NT2/D1 (cell line): ENCODE results near the gene WDR77.

ENCODE experiments used
- DNase-seq: peaks from one replicate; pipeline ENCODE4 v3.0.0-alpha.2; 2011; ENCODE audit warnings: low read depth, low spot score
- H3K27me3 ChIP-seq: 2 replicates; pipeline ENCODE4 v1.6.0; 2011; ENCODE audit warnings: mild to moderate bottlenecking; ENCODE audit not compliant: insufficient read length, insufficient read depth
- H3K36me3 ChIP-seq: 2 replicates; pipeline ENCODE4 v1.6.1; 2011; ENCODE audit warnings: mild to moderate bottlenecking, low read length, mixed read lengths; ENCODE audit not compliant: insufficient read depth, insufficient read length
- H3K4me1 ChIP-seq: 2 replicates; pipeline ENCODE4 v1.5.1; 2011; ENCODE audit not compliant: insufficient read depth, insufficient read length
- H3K4me3 ChIP-seq: 2 replicates; pipeline ENCODE4 v1.5.1; 2011; ENCODE audit warnings: low read depth; ENCODE audit not compliant: insufficient read length
- H3K9ac ChIP-seq: 2 replicates; pipeline ENCODE4 v1.6.0; 2011; ENCODE audit warnings: low read depth; ENCODE audit not compliant: insufficient read length
- H3K9me3 ChIP-seq: 2 replicates; pipeline ENCODE4 v1.5.1; 2011; ENCODE audit warnings: mild to moderate bottlenecking, low read length; ENCODE audit not compliant: insufficient read depth
- SUZ12 ChIP-seq: IDR thresholded peaks from 2 replicates; pipeline ENCODE4 v1.6.1; 2011; ENCODE audit not compliant: insufficient read length, insufficient read depth; ENCODE audit errors: extremely low read depth
- YY1 ChIP-seq: IDR thresholded peaks from 2 replicates; pipeline ENCODE4 v1.6.1; 2011; ENCODE audit not compliant: insufficient read length, insufficient read depth
- ZNF274 ChIP-seq: IDR thresholded peaks from 2 replicates; pipeline ENCODE4 v1.6.1; 2011; ENCODE audit warnings: mild to moderate bottlenecking, low read depth, low read length

Gene WDR77

GRCh38 chr1:111467865-111468716 is 19.0 kb upstream of the WDR77 start:
- Histone ChIP-seq H3K9ac (no peak overlapping the region), H3K36me3 (peaks cover 17% of the 10 kb centered on the region), H3K27me3 (no peaks in the 10 kb centered on the region), H3K9me3 (no peaks in the 10 kb centered on the region), H3K4me3 (no peak overlapping the region), H3K4me1 (no peaks in the 10 kb centered on the region)
- DNase-seq, result no peak
- TF ChIP-seq ZNF274 (no peak), SUZ12 (no peak)

- no peak for TF ChIP-seq YY1
- no peak for TF ChIP-seq ZNF274
- TF ChIP-seq SUZ12, result no peak
- Histone ChIP-seq H3K4me1 (no peaks in the 10 kb centered on the region), H3K27me3 (no peaks in the 10 kb centered on the region), H3K9me3 (no peaks in the 10 kb centered on the region), H3K4me3 (no peak overlapping the region), H3K36me3 (peaks cover 30% of the 10 kb centered on the region), H3K9ac (no peak overlapping the region)
- no peak for DNase-seq
Observed at GRCh38 chr1:111466480-111466879, 17.4 kb upstream of the WDR77 start.

- no peaks in the 10 kb centered on the region for H3K4me1 ChIP-seq
- DNase-seq, result no peak
- H3K9me3 ChIP-seq, result no peaks in the 10 kb centered on the region
- no peak overlapping the region for H3K9ac ChIP-seq
- no peak overlapping the region for H3K4me3 ChIP-seq
- no peaks in the 10 kb centered on the region for H3K27me3 ChIP-seq
- peaks cover 37% of the 10 kb centered on the region for H3K36me3 ChIP-seq
- TF ChIP-seq YY1 (no peak), ZNF274 (no peak), SUZ12 (no peak)
Observed at GRCh38 chr1:111465754-111466153, 16.7 kb upstream of the WDR77 start.

- H3K36me3 ChIP-seq, result peaks cover 57% of the 10 kb centered on the region
- H3K9ac ChIP-seq, result no peak overlapping the region
- no peak for DNase-seq
- no peaks in the 10 kb centered on the region for H3K4me1 ChIP-seq
- no peaks in the 10 kb centered on the region for H3K9me3 ChIP-seq
- TF ChIP-seq YY1 (no peak), SUZ12 (no peak), ZNF274 (no peak)
- no peak overlapping the region for H3K4me3 ChIP-seq
- H3K27me3 ChIP-seq, result no peaks in the 10 kb centered on the region
Observed at GRCh38 chr1:111463029-111463683, 14.1 kb upstream of the WDR77 start.

GRCh38 chr1:111462370-111463028 is 13.4 kb upstream of the WDR77 start:
- Histone ChIP-seq H3K36me3 (peaks cover 62% of the 10 kb centered on the region), H3K27me3 (no peaks in the 10 kb centered on the region), H3K4me1 (no peaks in the 10 kb centered on the region), H3K9ac (no peak overlapping the region), H3K9me3 (no peaks in the 10 kb centered on the region), H3K4me3 (no peak overlapping the region)
- DNase-seq, result no peak
- TF ChIP-seq ZNF274, result no peak
- no peak for TF ChIP-seq YY1
- TF ChIP-seq SUZ12, result no peak

- no peak for TF ChIP-seq SUZ12
- no peak for TF ChIP-seq ZNF274
- TF ChIP-seq YY1, result no peak
- peaks cover 66% of the 10 kb centered on the region for H3K36me3 ChIP-seq
Observed at GRCh38 chr1:111461765-111462164, 12.7 kb upstream of the WDR77 start.

GRCh38 chr1:111455642-111456031 is 6.6 kb upstream of the WDR77 start:
- no peak overlapping the region for H3K4me3 ChIP-seq
- peaks cover 96% of the 10 kb centered on the region for H3K36me3 ChIP-seq
- H3K4me1 ChIP-seq, result no peaks in the 10 kb centered on the region
- no peaks in the 10 kb centered on the region for H3K27me3 ChIP-seq
- H3K9me3 ChIP-seq, result no peaks in the 10 kb centered on the region
- DNase-seq, result no peak
- TF ChIP-seq SUZ12 (no peak), ZNF274 (no peak), YY1 (no peak)
- no peak overlapping the region for H3K9ac ChIP-seq

More at GRCh38 chr1:111461765-111462164, 12.7 kb upstream of the WDR77 start:
- no peak for DNase-seq
- Histone ChIP-seq H3K4me3 (no peak overlapping the region), H3K27me3 (no peaks in the 10 kb centered on the region), H3K4me1 (no peaks in the 10 kb centered on the region), H3K9ac (no peak overlapping the region), H3K9me3 (no peaks in the 10 kb centered on the region)
